GM18909 (cell line): ENCODE data around the gene KRT10.
"Not testable (repeated sequence)": the region's sequence is repeated elsewhere in the genome, so short reads cannot be mapped to it uniquely, and the experiment has no call there.

Experiments
- ATAC-seq: cut with Tn5 transposase; IDR thresholded peaks from one replicate; pipeline ENCODE4 v1.9.1; 2021; ENCODE audit warnings: mild to moderate bottlenecking; ENCODE audit not compliant: unreplicated experiment, poor library complexity

Gene KRT10

GRCh38 chr17:40822132-40822812 is at the start of gene KRT10:
Gene KRT10 (minus strand): TSS chr17:40822614. CDS start chr17:40822585, 29 bp downstream.
- no peak for ATAC-seq

- ATAC-seq, result no peak
Measured at GRCh38 chr17:40871316-40871715, 48.9 kb upstream of the KRT10 start.

- ATAC-seq, result no peak
Measured at GRCh38 chr17:40870136-40870535, 47.7 kb upstream of the KRT10 start.

- ATAC-seq, result no peak
Measured at GRCh38 chr17:40866838-40867237, 44.4 kb upstream of the KRT10 start, which contains the start of gene KRT12. Gene KRT12 (minus strand): TSS chr17:40867223. CDS start chr17:40867186, 37 bp downstream.

GRCh38 chr17:40864661-40865390 is 42.4 kb upstream of the KRT10 start:
- no peak for ATAC-seq

- ATAC-seq, result no peak
Measured at GRCh38 chr17:40862985-40863733, 40.7 kb upstream of the KRT10 start.

- ATAC-seq, result no peak
Measured at GRCh38 chr17:40859536-40859935, 37.1 kb upstream of the KRT10 start.

- not testable (repeated sequence) for ATAC-seq
Measured at GRCh38 chr17:40858667-40859066, 36.3 kb upstream of the KRT10 start.

GRCh38 chr17:40857535-40857934 is 35.1 kb upstream of the KRT10 start:
- ATAC-seq, result no peak

- ATAC-seq, result no peak
Measured at GRCh38 chr17:40854175-40854814, 31.9 kb upstream of the KRT10 start.

GRCh38 chr17:40852364-40852763 is 29.9 kb upstream of the KRT10 start:
- no peak for ATAC-seq

- ATAC-seq, result no peak
Measured at GRCh38 chr17:40850293-40850972, 28.0 kb upstream of the KRT10 start.

- ATAC-seq, result no peak
Measured at GRCh38 chr17:40849723-40850122, 27.3 kb upstream of the KRT10 start.

- ATAC-seq, result no peak
Measured at GRCh38 chr17:40848583-40849235, 26.3 kb upstream of the KRT10 start.

GRCh38 chr17:40846515-40847144 is 24.2 kb upstream of the KRT10 start:
- no peak for ATAC-seq

GRCh38 chr17:40844671-40845107 is 22.3 kb upstream of the KRT10 start:
- ATAC-seq, result no peak

- no peak for ATAC-seq
Measured at GRCh38 chr17:40843242-40843641, 20.8 kb upstream of the KRT10 start.

- ATAC-seq, result no peak
Measured at GRCh38 chr17:40841246-40841645, 18.8 kb upstream of the KRT10 start.

- no peak for ATAC-seq
Measured at GRCh38 chr17:40839194-40839593, 16.8 kb upstream of the KRT10 start.
